Tibial artery (tissue), 4 donors: Measurements from ENCODE around the gene ARHGEF37.
"Not testable (repeated sequence)": the region's sequence is repeated elsewhere in the genome, so short reads cannot be mapped to it uniquely, and the experiment has no call there.

ENCODE experiments used
- DNase-seq, 2 donors: peaks; one replicate each; pipeline ENCODE4 v3.0.0-alpha.2; 2019
- H3K27ac ChIP-seq, 2 donors: fragments of 200-600 bp; sonication (generic) in 1 of 2; 1 replicate in 1 of 2; 2 replicates in 1 of 2; pipeline ENCODE4 v1.5.1; 2018 to 2019; ENCODE audit warnings: mild to moderate bottlenecking in 1 of 2
- H3K27me3 ChIP-seq, 2 donors: fragments of 200-600 bp; sonication (generic) in 1 of 2; one replicate each; pipeline versions ENCODE4 v1.5.1 to v1.6.0; 2016 to 2019
- H3K36me3 ChIP-seq, 3 donors: fragments of 200-600 bp; sonication (generic) in 2 of 3; one replicate each; pipeline ENCODE4 v1.5.1; 2016 to 2019; ENCODE audit warnings: mild to moderate bottlenecking in 2 of 3
- H3K4me1 ChIP-seq, 4 donors: fragments of 200-600 bp; sonication (generic) in 2 of 4; 1 replicate in 3 of 4; 2 replicates in 1 of 4; pipeline ENCODE4 v1.5.1; 2016 to 2019
- H3K4me3 ChIP-seq, 2 donors: fragments of 200-600 bp; sonication (generic) in 1 of 2; 1 replicate in 1 of 2; 2 replicates in 1 of 2; pipeline ENCODE4 v1.5.1; 2018 to 2019; ENCODE audit warnings: mild to moderate bottlenecking in 2 of 2
- H3K9me3 ChIP-seq, 3 donors: fragments of 200-600 bp; sonication (generic) in 1 of 3; one replicate each; pipeline ENCODE4 v1.5.1; 2016 to 2019
- CTCF ChIP-seq, 2 experiments: fragments of 200-600 bp in 1 of 2; fragments of 450-650 bp in 1 of 2; IDR thresholded peaks; one replicate each; pipeline ENCODE4 v1.5.1; 2017 to 2019; ENCODE audit warnings: antibody characterized with exemption in 2 of 2, mild to moderate bottlenecking in 1 of 2, moderate library complexity in 1 of 2
- intact Hi-C: fragments of 100-400 bp; cut with DNase I; formaldehyde crosslinking; loops from one replicate; pipeline ENCODE4 v1.15.0; 2023; ENCODE audit warnings: low total_unique reads

Gene ARHGEF37

GRCh38 chr5:149596712-149597111 lies 15.4 kb downstream of the ARHGEF37 start:
- intact Hi-C loops = no loop called here
- no peak overlapping the region for H3K27ac ChIP-seq
- TF ChIP-seq CTCF (IDR thresholded peaks at IDR 0.05) = no peak
- no peaks in the 10 kb centered on the region for H3K27me3 ChIP-seq
- H3K36me3 ChIP-seq = peaks cover 12 to 29% (median 14%) of the 10 kb centered on the region in 3 donors
- H3K4me1 ChIP-seq = peaks cover 0 to 16% (median 11%) of the 10 kb centered on the region in 4 donors
- no peak for DNase-seq
- H3K9me3 ChIP-seq = no peaks in the 10 kb centered on the region
- no peak overlapping the region for H3K4me3 ChIP-seq

DNA sequence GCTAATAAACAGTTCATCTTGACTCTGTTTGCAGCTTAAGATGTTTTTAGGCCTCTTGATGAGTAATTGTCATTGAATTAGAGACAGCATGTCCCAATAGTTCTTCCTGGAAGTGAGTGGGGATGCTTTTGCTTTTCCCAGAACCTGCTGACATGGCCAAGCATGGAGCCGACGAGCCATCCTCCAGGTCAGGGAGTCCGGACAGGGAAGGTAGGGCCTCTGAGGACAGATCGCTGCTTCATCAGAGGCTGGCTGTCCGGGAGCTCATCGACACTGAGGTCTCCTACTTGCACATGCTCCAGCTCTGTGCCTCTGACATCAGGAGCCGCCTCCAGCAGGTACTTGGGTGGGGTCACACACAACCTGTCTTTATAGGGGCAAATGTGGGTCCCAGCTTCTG lies 16.3 kb downstream of the ARHGEF37 start:
- Histone ChIP-seq H3K36me3 (peaks cover 19 to 38% (median 23%) of the 10 kb centered on the region in 3 donors), H3K9me3 (no peaks in the 10 kb centered on the region), H3K27ac (no peak overlapping the region), H3K4me3 (no peak overlapping the region), H3K27me3 (no peaks in the 10 kb centered on the region), H3K4me1 (peaks cover 0 to 16% (median 11%) of the 10 kb centered on the region in 4 donors)
- DNase-seq = no peak
- no peak for TF ChIP-seq CTCF (IDR thresholded peaks at IDR 0.05)
- intact Hi-C loops = no loop called here

GRCh38 chr5:149598234-149598633 lies 16.9 kb downstream of the ARHGEF37 start:
- peaks cover 22 to 45% (median 25%) of the 10 kb centered on the region in 3 donors for H3K36me3 ChIP-seq
- H3K4me3 ChIP-seq, intact Hi-C loops: not testable (repeated sequence)

GRCh38 chr5:149598966-149599365 lies 17.7 kb downstream of the ARHGEF37 start:
- H3K27me3 ChIP-seq = no peaks in the 10 kb centered on the region
- TF ChIP-seq CTCF (IDR thresholded peaks at IDR 0.05) = no peak
- no peak overlapping the region for H3K4me3 ChIP-seq
- H3K4me1 ChIP-seq = peaks cover 0 to 16% (median 11%) of the 10 kb centered on the region in 4 donors
- H3K9me3 ChIP-seq = no peaks in the 10 kb centered on the region
- H3K27ac ChIP-seq = no peak overlapping the region
- DNase-seq = no peak
- intact Hi-C loops = no loop called here
- H3K36me3 ChIP-seq = peaks cover 28 to 52% (median 29%) of the 10 kb centered on the region in 3 donors

More at GRCh38 chr5:149598234-149598633, 16.9 kb downstream of the ARHGEF37 start:
- H3K9me3 ChIP-seq, DNase-seq, H3K27ac ChIP-seq, H3K27me3 ChIP-seq: not testable (repeated sequence)
- peaks cover 0 to 16% (median 11%) of the 10 kb centered on the region in 4 donors for H3K4me1 ChIP-seq

GRCh38 chr5:149599375-149599774 lies 18.1 kb downstream of the ARHGEF37 start:
- no peak overlapping the region for H3K4me3 ChIP-seq
- peaks cover 0 to 13% (median 8%) of the 10 kb centered on the region in 4 donors for H3K4me1 ChIP-seq
- peaks cover 28 to 56% (median 33%) of the 10 kb centered on the region in 3 donors for H3K36me3 ChIP-seq
- no peaks in the 10 kb centered on the region for H3K27me3 ChIP-seq
- no peak for TF ChIP-seq CTCF (IDR thresholded peaks at IDR 0.05)
- H3K9me3 ChIP-seq = no peaks in the 10 kb centered on the region
- H3K27ac ChIP-seq = no peak overlapping the region
- intact Hi-C loops = no loop called here
- DNase-seq = no peak

DNA sequence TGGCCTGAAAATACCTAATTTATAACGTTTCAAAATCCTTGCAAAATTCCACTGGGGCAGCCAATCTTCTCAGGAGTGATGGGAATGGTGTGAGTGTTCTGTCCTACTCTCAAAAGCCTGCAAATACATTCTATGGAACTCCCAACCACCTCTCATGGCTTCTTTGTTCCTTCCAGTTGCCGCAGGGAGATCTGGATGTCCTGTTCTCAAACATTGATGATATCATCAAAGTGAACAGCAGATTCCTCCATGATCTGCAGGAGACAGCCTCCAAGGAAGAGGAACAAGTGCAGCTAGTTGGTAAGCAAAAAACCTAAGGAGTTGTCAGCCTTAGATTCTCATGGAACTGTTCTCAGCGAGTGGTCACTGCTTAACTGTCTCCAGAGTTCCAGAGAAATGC lies 19.6 kb downstream of the ARHGEF37 start:
- TF ChIP-seq CTCF (IDR thresholded peaks at IDR 0.05) = no peak
- Histone ChIP-seq H3K4me1 (peaks cover 0 to 5% (median 3%) of the 10 kb centered on the region in 4 donors), H3K36me3 (peaks cover 28 to 67% (median 35%) of the 10 kb centered on the region in 3 donors)

More for the DNA sequence above, 19.6 kb downstream of the ARHGEF37 start:
- H3K27me3 ChIP-seq = no peaks in the 10 kb centered on the region
- H3K27ac ChIP-seq = no peak overlapping the region
- no peak overlapping the region for H3K4me3 ChIP-seq
- DNase-seq = no peak
- no peaks in the 10 kb centered on the region for H3K9me3 ChIP-seq
- intact Hi-C loops = no loop called here
